GM12801 (cell line): ENCODE data around the gene COMMD4.

ENCODE experiments used
- TF ChIP-seq, protein P1 (sequence below): IDR thresholded peaks from one replicate; pipeline ENCODE4 v1.5.1; 2011; ENCODE audit warnings: control low read depth; ENCODE audit not compliant: insufficient read length; ENCODE audit errors: extremely low read depth

The COMMD4 gene

DNA sequence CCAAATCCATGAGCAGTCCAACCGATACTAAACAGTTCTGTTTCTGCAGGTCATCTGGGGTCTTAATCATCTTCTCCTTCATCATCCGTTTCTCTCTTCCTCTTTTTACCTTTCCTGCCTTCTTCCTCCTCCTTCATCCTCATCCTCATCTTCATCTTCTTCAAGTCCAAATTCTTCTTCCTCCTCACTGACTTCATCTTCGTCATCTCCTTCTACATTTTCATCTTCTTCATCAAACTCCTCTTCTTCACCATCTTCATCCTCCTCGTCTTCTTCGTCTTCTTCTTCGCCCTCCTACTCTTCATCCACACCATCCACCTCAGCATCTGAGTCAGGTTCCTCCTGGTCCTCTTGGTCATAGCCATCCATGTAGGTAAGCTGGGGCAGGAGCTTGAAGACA, 14.2 kb upstream of the COMMD4 start:
- TF ChIP-seq, protein P1, sequence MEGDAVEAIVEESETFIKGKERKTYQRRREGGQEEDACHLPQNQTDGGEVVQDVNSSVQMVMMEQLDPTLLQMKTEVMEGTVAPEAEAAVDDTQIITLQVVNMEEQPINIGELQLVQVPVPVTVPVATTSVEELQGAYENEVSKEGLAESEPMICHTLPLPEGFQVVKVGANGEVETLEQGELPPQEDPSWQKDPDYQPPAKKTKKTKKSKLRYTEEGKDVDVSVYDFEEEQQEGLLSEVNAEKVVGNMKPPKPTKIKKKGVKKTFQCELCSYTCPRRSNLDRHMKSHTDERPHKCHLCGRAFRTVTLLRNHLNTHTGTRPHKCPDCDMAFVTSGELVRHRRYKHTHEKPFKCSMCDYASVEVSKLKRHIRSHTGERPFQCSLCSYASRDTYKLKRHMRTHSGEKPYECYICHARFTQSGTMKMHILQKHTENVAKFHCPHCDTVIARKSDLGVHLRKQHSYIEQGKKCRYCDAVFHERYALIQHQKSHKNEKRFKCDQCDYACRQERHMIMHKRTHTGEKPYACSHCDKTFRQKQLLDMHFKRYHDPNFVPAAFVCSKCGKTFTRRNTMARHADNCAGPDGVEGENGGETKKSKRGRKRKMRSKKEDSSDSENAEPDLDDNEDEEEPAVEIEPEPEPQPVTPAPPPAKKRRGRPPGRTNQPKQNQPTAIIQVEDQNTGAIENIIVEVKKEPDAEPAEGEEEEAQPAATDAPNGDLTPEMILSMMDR = no peak

DNA sequence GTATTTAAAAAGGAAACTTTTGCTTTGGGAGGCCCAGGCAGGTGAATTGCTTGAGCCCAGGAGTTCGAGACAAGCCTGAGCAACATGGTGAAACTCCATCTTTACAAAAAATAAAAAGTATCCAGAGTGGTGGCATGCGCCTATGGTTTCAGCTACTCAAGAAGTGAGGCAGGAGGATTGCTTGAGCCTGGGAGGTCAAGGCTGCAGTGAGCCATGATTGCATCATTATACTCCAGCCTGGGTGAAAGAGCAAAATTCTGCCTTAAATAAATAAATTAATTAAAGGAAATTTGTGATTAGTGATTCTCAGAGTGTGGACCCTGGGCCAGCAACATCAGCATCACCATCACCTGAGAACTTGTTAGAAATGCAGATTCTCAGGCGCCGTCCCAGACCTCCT, 9.9 kb upstream of the COMMD4 start:
- TF ChIP-seq, protein P1 = no peak

DNA sequence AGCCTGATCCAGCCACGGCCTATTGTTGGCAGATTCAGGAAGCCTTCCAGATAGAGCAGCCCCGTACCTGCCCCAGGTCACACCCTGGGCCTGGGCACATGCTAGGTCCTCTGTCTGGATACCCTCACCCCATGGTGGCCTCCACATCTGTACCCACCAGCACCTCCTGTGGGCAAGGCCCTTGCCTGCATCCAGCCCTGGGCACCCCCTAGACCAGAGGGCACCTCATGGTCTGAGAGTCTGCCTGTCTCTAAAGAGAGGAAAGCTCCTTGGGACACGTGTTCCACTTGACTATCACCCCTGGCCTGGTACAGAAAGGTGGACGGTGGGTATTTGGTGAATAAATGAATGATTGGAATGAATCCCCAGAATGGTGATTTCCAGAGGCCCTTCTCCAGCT, 8.9 kb upstream of the COMMD4 start:
- TF ChIP-seq, protein P1 = no peak

DNA sequence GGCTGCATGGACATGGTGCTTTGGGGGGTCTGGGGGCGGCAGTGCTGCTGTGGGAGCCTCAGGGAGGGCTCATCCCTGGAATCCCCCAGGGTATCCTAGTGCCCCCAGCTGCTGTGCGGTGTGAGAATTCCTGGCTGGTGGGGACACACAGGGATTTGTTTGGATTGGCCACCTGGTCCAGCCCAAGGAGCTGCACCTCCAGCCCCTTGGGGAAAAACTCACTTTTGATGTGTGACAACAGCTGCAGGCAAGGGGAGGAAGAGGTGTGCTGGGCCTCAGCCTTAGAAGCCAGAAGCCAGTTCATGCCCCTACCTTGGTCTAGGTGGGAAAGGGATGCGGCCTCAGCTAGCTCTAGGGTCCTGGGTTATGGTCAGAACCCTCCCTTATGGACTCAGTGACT, 8.4 kb upstream of the COMMD4 start:
- TF ChIP-seq, protein P1 = no peak

DNA sequence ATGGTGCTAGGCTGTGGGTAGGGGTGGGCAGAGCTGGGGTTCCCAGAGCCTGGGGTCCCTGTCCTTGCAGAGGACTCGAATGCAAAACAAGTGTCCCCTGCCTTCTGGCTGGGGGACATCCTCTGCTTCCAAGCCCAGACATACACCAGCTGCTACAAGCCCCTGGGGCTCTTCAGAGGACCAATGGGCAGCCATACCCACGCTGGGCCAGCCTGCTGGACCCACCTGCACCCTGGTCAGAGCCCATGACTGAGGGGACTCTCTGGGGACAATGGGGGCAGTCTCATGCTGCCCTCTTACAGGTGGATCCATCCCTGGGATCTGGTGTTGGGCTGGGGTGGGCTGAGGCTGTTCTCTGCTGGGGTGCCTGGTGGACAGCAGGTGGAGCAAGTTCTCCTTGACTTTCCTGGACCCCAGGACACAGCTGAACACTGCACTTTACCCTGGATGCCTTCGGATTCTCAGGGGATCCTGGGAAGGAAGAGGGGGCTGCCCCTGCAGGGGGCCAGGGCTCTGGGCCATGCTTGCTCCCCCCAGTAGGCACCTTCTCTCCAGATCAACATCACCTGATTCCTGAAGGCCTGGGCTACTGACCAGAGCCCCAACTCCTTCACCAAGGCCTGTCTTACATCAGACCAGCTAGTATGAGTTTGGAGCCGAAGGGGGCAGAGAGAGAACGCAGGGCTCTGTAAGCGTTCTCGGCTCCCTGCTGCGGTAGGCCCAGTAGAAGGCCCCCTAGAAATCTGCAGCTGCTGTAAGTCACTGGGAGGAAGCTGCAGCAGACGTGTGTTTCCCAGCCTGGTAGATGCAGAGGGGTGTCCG, 7.2 kb upstream of the COMMD4 start:
- TF ChIP-seq, protein P1 = no peak

DNA sequence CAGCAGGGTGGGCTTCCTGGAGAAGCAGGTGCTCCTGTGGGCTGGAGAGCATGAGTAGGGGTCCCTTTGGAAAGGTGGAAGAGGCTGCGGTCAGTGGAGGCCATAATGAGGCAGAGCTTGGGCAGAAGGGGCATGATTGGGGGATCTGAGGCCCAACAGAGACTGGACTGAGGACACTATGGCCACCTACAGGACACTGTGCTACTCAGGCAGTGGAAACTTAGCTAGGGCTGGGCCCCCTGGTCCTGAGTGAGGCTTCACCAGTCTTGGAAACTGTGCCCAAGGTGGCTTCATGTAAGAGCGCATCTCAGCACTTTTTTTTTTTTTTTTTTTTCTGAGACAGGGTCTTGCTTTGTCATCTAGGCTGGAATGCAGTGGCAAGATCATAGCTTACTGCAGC, 6.3 kb upstream of the COMMD4 start:
- TF ChIP-seq, protein P1 = no peak

DNA sequence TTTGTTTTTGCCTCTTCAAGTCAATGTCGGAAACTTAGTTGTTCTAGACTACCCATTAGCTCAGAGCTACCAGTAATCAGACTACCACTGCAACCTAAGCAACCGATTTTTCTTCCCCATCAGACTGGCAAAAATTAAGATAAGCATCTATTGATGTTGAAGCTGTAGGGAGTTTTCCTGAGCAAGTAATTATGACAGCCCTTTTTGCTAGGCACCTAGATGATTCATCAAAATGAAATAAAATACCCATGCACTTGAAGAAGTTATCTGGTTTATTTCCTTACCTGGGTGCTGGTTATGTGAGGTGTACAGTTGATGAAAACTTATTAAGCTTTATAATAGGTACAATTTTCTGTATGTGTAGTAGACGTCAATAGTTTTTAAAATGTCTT, 554 bp upstream of the COMMD4 start:
- TF ChIP-seq, protein P1 = no peak
